MM.1S (cell line): ENCODE data around the gene NINJ2.

ENCODE experiments used
- DNase-seq: peaks from one replicate; pipeline ENCODE4 v3.0.0-alpha.2; 2015
- H2AFZ ChIP-seq: fragments of 300-600 bp; sonication (generic); 2 replicates; pipeline ENCODE4 v1.6.0; 2016; ENCODE audit warnings: antibody characterized with exemption, low read length
- H3F3A ChIP-seq: fragments of 300-600 bp; sonication (generic); 2 replicates; pipeline ENCODE4 v1.6.1; 2016; ENCODE audit warnings: mild to moderate bottlenecking, antibody characterized with exemption, low read length, moderate library complexity, mixed read lengths; ENCODE audit not compliant: insufficient read depth
- H3K27ac ChIP-seq: fragments of 300-600 bp; sonication (generic); 2 replicates; pipeline ENCODE4 v1.5.1; 2016; ENCODE audit warnings: mild to moderate bottlenecking, low read length
- H3K27me3 ChIP-seq: fragments of 300-600 bp; sonication (generic); replicated peaks from 2 replicates; pipeline ENCODE4 v1.6.0; 2016; ENCODE audit warnings: low read length; ENCODE audit not compliant: insufficient read depth
- H3K36me3 ChIP-seq: fragments of 300-600 bp; sonication (generic); replicated peaks from 2 replicates; pipeline ENCODE4 v1.6.1; 2016; ENCODE audit warnings: mild to moderate bottlenecking, low read length, mixed read lengths; ENCODE audit not compliant: insufficient read depth
- H3K4me1 ChIP-seq: fragments of 300-600 bp; sonication (generic); 2 replicates; pipeline ENCODE4 v1.6.1; 2016; ENCODE audit warnings: low read length, mixed read lengths
- H3K4me2 ChIP-seq: fragments of 300-600 bp; sonication (generic); 2 replicates; pipeline ENCODE4 v1.6.0; 2016; ENCODE audit warnings: low read depth, low read length
- H3K4me3 ChIP-seq: fragments of 300-600 bp; sonication (generic); 2 replicates; pipeline ENCODE4 v1.5.1; 2016; ENCODE audit warnings: low read length, mixed read lengths
- H3K79me2 ChIP-seq: fragments of 300-600 bp; sonication (generic); 2 replicates; pipeline ENCODE4 v1.6.1; 2016; ENCODE audit warnings: mixed run types, low read length, mixed read lengths
- H3K9ac ChIP-seq: fragments of 300-600 bp; sonication (generic); 2 replicates; pipeline ENCODE4 v1.6.1; 2016; ENCODE audit warnings: low read length, mixed read lengths
- H3K9me2 ChIP-seq: fragments of 300-600 bp; sonication (generic); replicated peaks from 2 replicates; pipeline ENCODE4 v1.6.1; 2016; ENCODE audit warnings: mild to moderate bottlenecking, low read length, mixed read lengths; ENCODE audit not compliant: insufficient read depth
- H3K9me3 ChIP-seq: fragments of 300-600 bp; sonication (generic); replicated peaks from 2 replicates; pipeline ENCODE4 v1.6.1; 2016; ENCODE audit warnings: mild to moderate bottlenecking, low read length, mixed read lengths; ENCODE audit not compliant: insufficient read depth
- H4K20me1 ChIP-seq: fragments of 300-600 bp; sonication (generic); 2 replicates; pipeline ENCODE4 v1.6.1; 2016; ENCODE audit warnings: mild to moderate bottlenecking, low read length, moderate library complexity, mixed read lengths; ENCODE audit not compliant: insufficient read depth
- EZH2 ChIP-seq: fragments of 300-600 bp; sonication (generic); optimal IDR thresholded peaks from 2 replicates; pipeline ENCODE3; 2017; ENCODE audit warnings: low read depth, mild to moderate bottlenecking, antibody characterized with exemption, low read length, mixed read lengths
- EZH2phosphoT487 ChIP-seq: fragments of 300-600 bp; sonication (generic); IDR thresholded peaks from 2 replicates; pipeline ENCODE4 v1.6.1; 2018; ENCODE audit warnings: antibody characterized with exemption, low read length
- TF ChIP-seq, protein P1 (sequence below): fragments of 300-600 bp; sonication (generic); IDR thresholded peaks from 2 replicates; pipeline ENCODE4 v1.5.1; 2016; ENCODE audit warnings: antibody characterized with exemption, low read length, mixed read lengths

The NINJ2 gene

DNA sequence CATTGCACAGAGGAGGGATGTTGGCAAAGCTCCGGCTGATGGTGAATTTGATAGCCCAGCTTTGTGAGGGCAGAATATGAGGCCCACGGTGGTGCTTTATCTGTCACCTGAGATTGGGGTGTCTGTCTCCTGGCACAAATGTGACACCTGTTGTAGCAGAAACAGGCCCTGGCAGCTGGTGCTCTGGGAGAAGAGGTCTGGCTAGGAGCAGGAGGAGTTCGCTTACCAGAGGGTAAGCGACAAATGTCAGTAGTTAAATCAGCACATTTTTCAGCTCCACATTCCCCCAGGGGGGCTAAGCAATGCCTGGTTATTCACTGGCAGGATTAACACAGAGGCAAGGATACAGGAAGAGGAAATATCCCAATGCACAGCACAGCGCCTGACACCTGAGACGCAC lies 132.4 kb downstream of the NINJ2 start:
- Histone ChIP-seq H3F3A (no peaks in the 10 kb centered on the region), H3K9me2 (no peaks in the 10 kb centered on the region), H2AFZ (no peak overlapping the region), H3K9ac (no peak overlapping the region), H3K4me1 (no peaks in the 10 kb centered on the region), H3K36me3 (no peaks in the 10 kb centered on the region), H3K4me2 (no peak overlapping the region), H3K27ac (no peak overlapping the region), H3K27me3 (no peaks in the 10 kb centered on the region), H4K20me1 (no peaks in the 10 kb centered on the region), H3K79me2 (no peaks in the 10 kb centered on the region), H3K4me3 (no peak overlapping the region), H3K9me3 (no peaks in the 10 kb centered on the region)
- DNase-seq = no peak
- no peak for TF ChIP-seq EZH2
- no peak for TF ChIP-seq EZH2phosphoT487

DNA sequence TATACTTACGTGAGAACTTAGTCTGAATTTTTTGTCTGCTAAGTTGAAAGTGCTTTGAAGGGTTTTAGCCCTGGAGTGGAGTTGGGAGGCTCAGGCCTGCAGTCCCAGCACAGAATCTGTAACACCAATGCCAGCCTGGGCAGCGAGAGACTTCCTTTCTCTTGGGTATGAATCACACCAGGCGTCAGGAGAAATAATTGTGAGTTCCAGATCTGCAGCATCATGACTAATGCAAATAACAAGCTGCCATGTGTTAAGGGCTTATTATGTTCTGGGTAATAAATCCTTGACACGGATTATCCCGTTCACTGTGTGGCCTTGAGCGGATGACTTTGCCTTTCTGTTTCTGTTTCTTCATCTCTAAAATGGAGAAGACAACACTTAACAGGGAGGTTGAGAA lies 132.9 kb downstream of the NINJ2 start:
- H3K4me3 ChIP-seq = no peak overlapping the region
- no peak for TF ChIP-seq EZH2
- TF ChIP-seq EZH2phosphoT487 = no peak
- TF ChIP-seq, protein P1, sequence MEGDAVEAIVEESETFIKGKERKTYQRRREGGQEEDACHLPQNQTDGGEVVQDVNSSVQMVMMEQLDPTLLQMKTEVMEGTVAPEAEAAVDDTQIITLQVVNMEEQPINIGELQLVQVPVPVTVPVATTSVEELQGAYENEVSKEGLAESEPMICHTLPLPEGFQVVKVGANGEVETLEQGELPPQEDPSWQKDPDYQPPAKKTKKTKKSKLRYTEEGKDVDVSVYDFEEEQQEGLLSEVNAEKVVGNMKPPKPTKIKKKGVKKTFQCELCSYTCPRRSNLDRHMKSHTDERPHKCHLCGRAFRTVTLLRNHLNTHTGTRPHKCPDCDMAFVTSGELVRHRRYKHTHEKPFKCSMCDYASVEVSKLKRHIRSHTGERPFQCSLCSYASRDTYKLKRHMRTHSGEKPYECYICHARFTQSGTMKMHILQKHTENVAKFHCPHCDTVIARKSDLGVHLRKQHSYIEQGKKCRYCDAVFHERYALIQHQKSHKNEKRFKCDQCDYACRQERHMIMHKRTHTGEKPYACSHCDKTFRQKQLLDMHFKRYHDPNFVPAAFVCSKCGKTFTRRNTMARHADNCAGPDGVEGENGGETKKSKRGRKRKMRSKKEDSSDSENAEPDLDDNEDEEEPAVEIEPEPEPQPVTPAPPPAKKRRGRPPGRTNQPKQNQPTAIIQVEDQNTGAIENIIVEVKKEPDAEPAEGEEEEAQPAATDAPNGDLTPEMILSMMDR = no peak
- H3K9me3 ChIP-seq = no peaks in the 10 kb centered on the region
- DNase-seq = no peak
- no peaks in the 10 kb centered on the region for H3F3A ChIP-seq
- no peak overlapping the region for H3K4me2 ChIP-seq
- no peak overlapping the region for H3K27ac ChIP-seq
- no peaks in the 10 kb centered on the region for H3K36me3 ChIP-seq
- H3K79me2 ChIP-seq = no peaks in the 10 kb centered on the region
- H4K20me1 ChIP-seq = no peaks in the 10 kb centered on the region
- no peaks in the 10 kb centered on the region for H3K4me1 ChIP-seq
- no peak overlapping the region for H3K9ac ChIP-seq
- H3K27me3 ChIP-seq = no peaks in the 10 kb centered on the region
- H2AFZ ChIP-seq = no peak overlapping the region
- H3K9me2 ChIP-seq = no peaks in the 10 kb centered on the region

DNA sequence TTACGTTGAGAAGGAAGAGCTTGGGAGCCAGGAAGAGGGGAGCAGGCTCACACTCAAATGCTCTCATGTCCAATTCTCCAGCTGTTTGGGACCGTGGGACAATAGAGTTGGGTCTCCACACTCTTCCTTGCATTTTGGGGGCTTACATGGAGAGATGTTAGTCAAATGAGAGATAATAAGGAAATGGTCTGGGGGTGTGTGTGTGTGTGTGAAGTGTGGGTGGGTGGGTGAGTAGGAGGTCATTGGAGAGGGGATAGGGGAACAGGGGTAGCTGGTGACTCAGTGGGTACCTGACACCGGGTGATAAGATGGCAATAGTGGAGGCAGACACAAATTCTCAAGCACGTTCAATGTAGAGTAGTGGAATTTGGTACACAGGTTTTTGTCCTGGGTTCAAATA lies 135.5 kb downstream of the NINJ2 start:
- Histone ChIP-seq H3K9me3 (no peaks in the 10 kb centered on the region), H3K4me3 (no peak overlapping the region), H3K27me3 (no peaks in the 10 kb centered on the region), H3K36me3 (no peaks in the 10 kb centered on the region), H3K4me2 (no peak overlapping the region), H3F3A (no peaks in the 10 kb centered on the region), H2AFZ (no peak overlapping the region), H4K20me1 (no peaks in the 10 kb centered on the region), H3K27ac (no peak overlapping the region), H3K4me1 (no peaks in the 10 kb centered on the region), H3K9me2 (no peaks in the 10 kb centered on the region), H3K9ac (no peak overlapping the region), H3K79me2 (no peaks in the 10 kb centered on the region)
- DNase-seq = no peak
- TF ChIP-seq EZH2phosphoT487 (no peak), EZH2 (no peak)
- TF ChIP-seq, protein P1 = no peak

DNA sequence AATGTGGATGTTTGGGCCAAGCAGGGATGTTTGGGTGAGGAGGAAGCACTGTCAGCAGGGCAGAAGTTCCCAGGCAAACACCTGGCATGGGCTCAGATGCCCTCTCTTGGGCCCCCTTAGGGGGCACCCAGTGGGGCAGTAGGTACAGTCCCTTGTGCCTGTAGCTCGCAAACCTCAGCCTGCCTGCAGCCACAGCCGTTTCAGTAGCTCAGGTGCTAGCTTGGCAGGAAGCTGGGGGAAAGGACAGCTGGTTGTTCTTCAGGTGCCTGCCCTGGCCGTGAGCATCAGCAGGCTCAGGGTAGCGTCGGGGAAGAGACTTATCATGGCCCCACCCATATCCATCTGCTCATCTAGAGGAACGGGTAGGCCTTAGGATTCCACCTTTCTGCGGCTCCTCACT lies 136.0 kb downstream of the NINJ2 start:
- Histone ChIP-seq H3F3A (no peaks in the 10 kb centered on the region), H3K9me2 (no peaks in the 10 kb centered on the region), H3K79me2 (no peaks in the 10 kb centered on the region), H3K9ac (no peak overlapping the region), H3K4me2 (no peak overlapping the region), H4K20me1 (no peaks in the 10 kb centered on the region), H3K27ac (no peak overlapping the region), H3K36me3 (no peaks in the 10 kb centered on the region), H3K4me3 (no peak overlapping the region), H2AFZ (no peak overlapping the region), H3K9me3 (no peaks in the 10 kb centered on the region), H3K27me3 (no peaks in the 10 kb centered on the region), H3K4me1 (no peaks in the 10 kb centered on the region)
- peak; percentile 70 for DNase-seq
- TF ChIP-seq EZH2 (no peak), EZH2phosphoT487 (no peak)
- TF ChIP-seq, protein P1 = no peak
